GM12878 (cell line): ENCODE measurements around the gene ANP32B. TPM values are rescaled to one million over a fixed set of nuclear protein-coding genes. Genes with fewer than 3 reads are reported as not detected.
A peak's percentile ranks its signal among the peaks of the same experiment; 100 is the strongest.

ENCODE experiments used
- ATF2 ChIP-seq: IDR thresholded peaks from 2 replicates; pipeline ENCODE4 v1.6.1; 2012; ENCODE audit warnings: low read length, inconsistent platforms
- ATF7 ChIP-seq: fragments of 450-650 bp; IDR thresholded peaks from 2 replicates; pipeline ENCODE4 v1.6.1; 2016; ENCODE audit warnings: low read depth, mild to moderate bottlenecking
- BRCA1 ChIP-seq: IDR thresholded peaks from 2 replicates; pipeline ENCODE4 v1.6.1; 2011; ENCODE audit warnings: low read depth, low read length, improper control_type of control experiment
- CEBPB ChIP-seq, 2 experiments: fragments of 150-350 bp in 1 of 2; IDR thresholded peaks; 2 replicates each; pipeline ENCODE4 v1.6.1; 2012 to 2014; ENCODE audit warnings: low read depth in 2 of 2, low read length in 2 of 2, borderline replicate concordance in 1 of 2, inconsistent platforms in 1 of 2
- CHD2 ChIP-seq: IDR thresholded peaks from 2 replicates; pipeline ENCODE4 v1.6.1; 2011; ENCODE audit warnings: low read depth, low read length, improper control_type of control experiment, borderline replicate concordance
- CHD4 ChIP-seq: fragments of 200-600 bp; sonication (generic); IDR thresholded peaks from 2 replicates; pipeline ENCODE4 v1.6.1; 2016; ENCODE audit warnings: mild to moderate bottlenecking
- EGR1 ChIP-seq, 2 experiments: IDR thresholded peaks; 1 replicate in 1 of 2; 2 replicates in 1 of 2; pipeline ENCODE4 v1.6.1; 2011 to 2012; ENCODE audit warnings: low read depth in 2 of 2, low read length in 2 of 2, borderline replicate concordance in 1 of 2, mild to moderate bottlenecking in 1 of 2, moderate library complexity in 1 of 2
- GATAD2B ChIP-seq: fragments of 450-650 bp; conservative IDR thresholded peaks from 2 replicates; pipeline ENCODE4 v1.6.1; 2017; ENCODE audit warnings: low read depth, mild to moderate bottlenecking, moderate library complexity
- IRF4 ChIP-seq: IDR thresholded peaks from 2 replicates; pipeline ENCODE4 v1.6.1; 2011; ENCODE audit warnings: low read depth, low read length
- KAT2A ChIP-seq: conservative IDR thresholded peaks from 2 replicates; pipeline ENCODE4 v1.6.1; 2011; ENCODE audit warnings: low read depth, low read length; ENCODE audit not compliant: control insufficient read depth
- KDM1A ChIP-seq: fragments of 200-600 bp; sonication (generic); IDR thresholded peaks from 2 replicates; pipeline ENCODE4 v1.6.1; 2016; ENCODE audit warnings: borderline replicate concordance
- MTA3 ChIP-seq: IDR thresholded peaks from 2 replicates; pipeline ENCODE4 v1.6.1; 2012; ENCODE audit warnings: low read length, inconsistent platforms, borderline replicate concordance
- NR2C1 ChIP-seq: fragments of 450-650 bp; IDR thresholded peaks from 2 replicates; pipeline ENCODE4 v1.6.1; 2017; ENCODE audit warnings: antibody characterized with exemption, mild to moderate bottlenecking, moderate library complexity
- PAX8 ChIP-seq: fragments of 450-650 bp; IDR thresholded peaks from 2 replicates; pipeline ENCODE4 v1.6.1; 2017; ENCODE audit warnings: mild to moderate bottlenecking, moderate library complexity
- POLR2A ChIP-seq: IDR thresholded peaks from 2 replicates; pipeline ENCODE4 v1.6.1; 2011; ENCODE audit warnings: low read depth, mild to moderate bottlenecking, low read length
- RBBP5 ChIP-seq: fragments of 200-600 bp; sonication (generic); conservative IDR thresholded peaks from 2 replicates; pipeline ENCODE4 v1.6.1; 2016
- RELB ChIP-seq: fragments of 450-650 bp; IDR thresholded peaks from 2 replicates; pipeline ENCODE4 v1.6.1; 2017; ENCODE audit warnings: low read depth, mild to moderate bottlenecking, moderate library complexity
- SMAD1 ChIP-seq: fragments of 450-650 bp; IDR thresholded peaks from 2 replicates; pipeline ENCODE4 v1.6.1; 2018; ENCODE audit warnings: mild to moderate bottlenecking, low read depth; ENCODE audit not compliant: partially characterized antibody
- SMARCA5 ChIP-seq: fragments of 450-650 bp; IDR thresholded peaks from 2 replicates; pipeline ENCODE4 v1.6.1; 2017; ENCODE audit warnings: mild to moderate bottlenecking
- TAF1 ChIP-seq: IDR thresholded peaks from 2 replicates; pipeline ENCODE4 v1.6.1; 2011; ENCODE audit warnings: mild to moderate bottlenecking, low read depth, low read length, borderline replicate concordance
- TCF12 ChIP-seq: IDR thresholded peaks from 2 replicates; pipeline ENCODE4 v1.6.1; 2011; ENCODE audit warnings: low read depth, mild to moderate bottlenecking, low read length
- WRNIP1 ChIP-seq: IDR thresholded peaks from 2 replicates; pipeline ENCODE4 v1.6.1; 2011; ENCODE audit warnings: low read depth, low read length, improper control_type of control experiment, borderline replicate concordance
- YBX1 ChIP-seq: fragments of 450-650 bp; IDR thresholded peaks from 2 replicates; pipeline ENCODE4 v1.6.1; 2016; ENCODE audit warnings: antibody characterized with exemption
- ZNF207 ChIP-seq: fragments of 450-650 bp; IDR thresholded peaks from 2 replicates; pipeline ENCODE4 v1.6.1; 2014; ENCODE audit warnings: antibody characterized with exemption, mild to moderate bottlenecking, borderline replicate concordance
- ZNF592 ChIP-seq: fragments of 450-650 bp; IDR thresholded peaks from 2 replicates; pipeline ENCODE4 v1.6.1; 2017; ENCODE audit warnings: mild to moderate bottlenecking, moderate library complexity
- polyA plus RNA-seq, 11 experiments: library from polyadenylated mRNA; depleted of rRNA in 4 of 11; unstranded in 6 of 11; stranded (reverse) in 5 of 11; fragments of >200 nt; fragmentation: Nextera tagmentation in 4 of 11; fragmentation: Illumina TruSeq in 1 of 11; extraction: Ambion mirVana in 4 of 11; extraction: Trizol in 1 of 11; gene quantifications; 1 replicate in 1 of 11; 2 replicates in 10 of 11; pipeline versions ENCODE4 v1.2.1 to v1.2.3, GENCODE V29; 2011 to 2016; ENCODE audit warnings: inconsistent platforms in 2 of 11, missing spikeins in 2 of 11, low read depth in 1 of 11
- total RNA-seq, 4 experiments: library from RNA; depleted of rRNA in 3 of 4; stranded (reverse); fragments of >200 nt in 3 of 4; fragmentation: Illumina TruSeq in 1 of 4; extraction: Trizol in 1 of 4; gene quantifications; 2 replicates each; pipeline versions ENCODE4 v1.2.1 to v1.2.3, GENCODE V29; 2013 to 2021

ANP32B gene
- total and polyA plus RNA-seq, 10 of the 15 experiments (the other 5 are each of a cell fraction or from before 2014, with no cell fraction given), result 24.5 to 419 (median 171) TPM

GRCh38 chr9:97982683-97983588 is at the start of gene ANP32B (continued):
- no peak for TF ChIP-seq PAX8
- peak; percentile 20; the same call in 1 of the 2 replicates for TF ChIP-seq ZNF592
- TF ChIP-seq RELB, result peak; percentile 19; the same call in 1 of the 2 replicates
- peak; percentile 0; the same call in 1 of the 2 replicates for TF ChIP-seq CHD2
- TF ChIP-seq CHD4, result no peak
- TF ChIP-seq WRNIP1, result no peak
- no peak for TF ChIP-seq CEBPB (IDR thresholded peaks at IDR 0.05; ENCODE audit: borderline replicate concordance in 1 of 2, low read depth in 2 of 2, low read length in 2 of 2)
- TF ChIP-seq POLR2A, result peak; percentile 78
- TF ChIP-seq NR2C1, result peak; percentile 33
- TF ChIP-seq ATF7, result peak; percentile 52
- TF ChIP-seq TAF1, result peak; percentile 80; the same call in 1 of the 2 replicates
- no peak for TF ChIP-seq ATF2
- TF ChIP-seq KDM1A, result no peak
- no peak for TF ChIP-seq MTA3
- no peak for TF ChIP-seq YBX1
- TF ChIP-seq SMARCA5, result peak; percentile 99
- no peak for TF ChIP-seq KAT2A
- TF ChIP-seq GATAD2B, result peak; percentile 79
- peak; percentile 75 for TF ChIP-seq TCF12
- no peak for TF ChIP-seq BRCA1
- TF ChIP-seq IRF4, result no peak
- TF ChIP-seq RBBP5, result no peak
- peak; percentile 45; the same call in 1 of the 2 replicates for TF ChIP-seq ZNF207
- no peak for TF ChIP-seq SMAD1
- peak in 1 of 2 experiments; percentile 67; a peak in 1 of 3 replicates for TF ChIP-seq EGR1 (IDR thresholded peaks at IDR 0.05; ENCODE audit: borderline replicate concordance in 1 of 2, low read depth in 2 of 2, low read length in 2 of 2)
